SK-N-SH (cell line): ENCODE results near the gene ATP2A1. TPM values are rescaled to one million over a fixed set of nuclear protein-coding genes. Genes with fewer than 3 reads are reported as not detected.
"Not testable (repeated sequence)": the region's sequence is repeated elsewhere in the genome, so short reads cannot be mapped to it uniquely, and the experiment has no call there.

Source experiments
- CTCF ChIA-PET: fragments of 300-600, 350-600 bp; formaldehyde crosslinking; extraction: SDS; loops from one replicate; lab custom pipeline; 2021; lab: Yijun Ruan, JAX
- POLR2A ChIA-PET: fragments of 350-600 bp; sonication (Branson Sonifier 250); formaldehyde crosslinking; extraction: SDS; loops from one replicate; lab custom pipeline; 2020; ENCODE audit warnings: antibody characterized with exemption, inconsistent platforms; lab: Yijun Ruan, JAX
- DNase-seq: peaks from one replicate; pipeline ENCODE4 v3.0.0; 2012
- H2AFZ ChIP-seq: fragments of 200-600 bp; sonication (generic); 2 replicates; pipeline ENCODE4 v1.8.1; 2016; ENCODE audit warnings: antibody characterized with exemption, mild to moderate bottlenecking, low read depth
- H3F3A ChIP-seq: fragments of 200-600 bp; sonication (generic); replicated peaks from 2 replicates; pipeline ENCODE3; 2016; ENCODE audit warnings: antibody characterized with exemption, mild to moderate bottlenecking; ENCODE audit not compliant: insufficient read depth
- H3K27ac ChIP-seq, 2 experiments: fragments of 200-500 bp in 1 of 2; fragments of 200-600 bp in 1 of 2; sonication (Bioruptor generic) in 1 of 2; sonication (generic), shearing (Covaris generic) in 1 of 2; 2 replicates each; pipeline versions ENCODE4 v1.5.1 to v1.6.1; 2014 to 2016; ENCODE audit warnings: low read depth in 2 of 2, inconsistent platforms in 1 of 2, low read length in 1 of 2, mild to moderate bottlenecking in 1 of 2, mixed read lengths in 1 of 2
- H3K27me3 ChIP-seq: fragments of 200-600 bp; sonication (generic), shearing (Covaris generic); 2 replicates; pipeline ENCODE4 v1.6.1; 2016; ENCODE audit warnings: mixed run types; ENCODE audit not compliant: insufficient read depth
- H3K36me3 ChIP-seq, 2 experiments: fragments of 200-500 bp in 1 of 2; fragments of 200-600 bp in 1 of 2; sonication (Bioruptor generic) in 1 of 2; sonication (generic) in 1 of 2; replicated peaks in 1 of 2; 2 replicates each; pipeline versions ENCODE3 to v1.5.1; 2014 to 2016; ENCODE audit warnings: low read length in 1 of 2, mild to moderate bottlenecking in 1 of 2; ENCODE audit not compliant: insufficient read depth in 2 of 2, control insufficient read depth in 1 of 2
- H3K4me1 ChIP-seq, 2 experiments: fragments of 200-500 bp in 1 of 2; fragments of 200-600 bp in 1 of 2; sonication (Bioruptor generic) in 1 of 2; sonication (generic), shearing (Covaris generic) in 1 of 2; 2 replicates each; pipeline versions ENCODE4 v1.5.1 to v1.6.1; 2014 to 2016; ENCODE audit warnings: low read depth in 1 of 2, low read length in 1 of 2, mixed run types in 1 of 2; ENCODE audit not compliant: insufficient read depth in 2 of 2, control insufficient read depth in 1 of 2
- H3K4me2 ChIP-seq: fragments of 200-600 bp; sonication (generic), shearing (Covaris generic); 2 replicates; pipeline ENCODE4 v1.6.1; 2017; ENCODE audit warnings: mixed run types
- H3K4me3 ChIP-seq, 2 experiments: fragments of 200-500 bp in 1 of 2; fragments of 200-600 bp in 1 of 2; sonication (Bioruptor generic) in 1 of 2; sonication (generic), shearing (Covaris generic) in 1 of 2; 2 replicates each; pipeline versions ENCODE4 v1.5.1 to v1.8.1; 2014 to 2016; ENCODE audit warnings: low read depth in 2 of 2, inconsistent platforms in 1 of 2, low read length in 1 of 2, mild to moderate bottlenecking in 1 of 2, mixed read lengths in 1 of 2, moderate library complexity in 1 of 2
- H3K79me2 ChIP-seq: fragments of 200-600 bp; sonication (generic); 2 replicates; pipeline ENCODE4 v1.8.1; 2017; ENCODE audit warnings: mild to moderate bottlenecking; ENCODE audit not compliant: insufficient read depth
- H3K9ac ChIP-seq: fragments of 200-600 bp; sonication (generic); 2 replicates; pipeline ENCODE4 v1.6.1; 2017; ENCODE audit warnings: mixed run types
- H3K9me2 ChIP-seq: fragments of 200-600 bp; sonication (generic); 2 replicates; pipeline ENCODE4 v1.6.1; 2017; ENCODE audit warnings: mixed run types
- H3K9me3 ChIP-seq: fragments of 200-600 bp; sonication (generic); 2 replicates; pipeline ENCODE4 v1.6.1; 2017; ENCODE audit warnings: mixed run types, mild to moderate bottlenecking, moderate library complexity
- H4K20me1 ChIP-seq: fragments of 200-600 bp; sonication (generic); 2 replicates; pipeline ENCODE4 v1.6.1; 2017; ENCODE audit warnings: mild to moderate bottlenecking, mixed run types; ENCODE audit not compliant: insufficient read depth
- CTCF ChIP-seq: fragments of 200-600 bp; sonication (generic); IDR thresholded peaks from 2 replicates; pipeline ENCODE4 v1.6.1; 2017; ENCODE audit warnings: antibody characterized with exemption, mild to moderate bottlenecking, moderate library complexity
- ELF1 ChIP-seq: IDR thresholded peaks from 2 replicates; pipeline ENCODE4 v1.4.0; 2012
- FOXJ3 ChIP-seq: sonication (generic); formaldehyde crosslinking; IDR thresholded peaks from 2 replicates; pipeline ENCODE4 v1.5.1; 2020; ENCODE audit warnings: mild to moderate bottlenecking, missing genetic modification reagents
- GABPA ChIP-seq: IDR thresholded peaks from 2 replicates; pipeline ENCODE4 v1.4.0; 2012; ENCODE audit warnings: low read depth, mild to moderate bottlenecking
- MXI1 ChIP-seq: IDR thresholded peaks from 2 replicates; pipeline ENCODE4 v1.6.1; 2012; ENCODE audit warnings: mild to moderate bottlenecking, low read depth, low read length, improper control_type of control experiment
- NRF1 ChIP-seq: IDR thresholded peaks from 2 replicates; pipeline ENCODE4 v1.6.1; 2012; ENCODE audit warnings: low read depth, mild to moderate bottlenecking, low read length
- REST ChIP-seq: IDR thresholded peaks from 2 replicates; pipeline ENCODE4 v1.6.1; 2012; ENCODE audit warnings: mild to moderate bottlenecking, low read depth, low read length, moderate library complexity
- SMC3 ChIP-seq: IDR thresholded peaks from 2 replicates; pipeline ENCODE4 v1.6.1; 2012; ENCODE audit warnings: low read depth, low read length, improper control_type of control experiment
- TAF1 ChIP-seq: IDR thresholded peaks from 2 replicates; pipeline ENCODE4 v1.6.1; 2012; ENCODE audit warnings: low read depth, mild to moderate bottlenecking, low read length, moderate library complexity, borderline replicate concordance
- TCF12 ChIP-seq: IDR thresholded peaks from 2 replicates; pipeline ENCODE4 v1.4.0; 2012
- USF1 ChIP-seq: IDR thresholded peaks from 2 replicates; pipeline ENCODE4 v1.4.0; 2012; ENCODE audit warnings: low read depth, borderline replicate concordance
- USF2 ChIP-seq: fragments of 150-350 bp; IDR thresholded peaks from 2 replicates; pipeline ENCODE4 v1.6.1; 2017; ENCODE audit warnings: antibody characterized with exemption, low read length, low read depth, borderline replicate concordance
- ZBTB33 ChIP-seq: IDR thresholded peaks from 2 replicates; pipeline ENCODE4 v1.4.0; 2012; ENCODE audit warnings: low read depth, borderline replicate concordance
- WGBS: methylation state at CpG from one replicate; pipeline ENCODE4 v1.1.6; 2017; ENCODE audit warnings: low lambda C conversion rate; 5-methylcytosine and 5-hydroxymethylcytosine counted together
- polyA plus RNA-seq, 3 experiments: library from polyadenylated mRNA; depleted of rRNA; stranded (reverse); fragments of >200 nt; gene quantifications; 2 replicates each; pipeline ENCODE4 v1.2.3, GENCODE V29; 2012

ATP2A1 gene
- polyA plus RNA-seq, 1 of the 3 experiments (the other 2 are of a cell fraction) = 3.0 TPM

- H3K9ac ChIP-seq, H3K27ac ChIP-seq, H3K9me3 ChIP-seq, H3K4me1 ChIP-seq, H3K4me3 ChIP-seq, H3K79me2 ChIP-seq, H3K36me3 ChIP-seq, DNase-seq, H4K20me1 ChIP-seq, H3K27me3 ChIP-seq, H3F3A ChIP-seq, H3K9me2 ChIP-seq, H2AFZ ChIP-seq, H3K4me2 ChIP-seq: not testable (repeated sequence)
- ChIA-PET CTCF (interaction anchor here (0.9 to 1.7 kb wide), 2 partner anchors 17 to 55 kb away, joined by 4 read pairs; no protein-coding TSS in a partner anchor), POLR2A (interaction anchor here (1.3 kb wide), 1 partner anchor 27 kb away, joined by 3 read pairs; no protein-coding TSS in a partner anchor)
- WGBS = 98% methylated on average over 5 of the region's 5 CpGs
These were observed 12.1 kb downstream of the ATP2A1 start for GRCh38 chr16:28890355-28890754.

- no peaks in the 10 kb centered on the region for H3F3A ChIP-seq
- WGBS = 88% methylated on average over 14 of the region's 14 CpGs
These were observed 13.9 kb downstream of the ATP2A1 start for GRCh38 chr16:28891964-28892890.

More at GRCh38 chr16:28891964-28892890, 13.9 kb downstream of the ATP2A1 start:
- Histone ChIP-seq H3K27me3 (no peaks in the 10 kb centered on the region), H3K9me2 (no peaks in the 10 kb centered on the region), H3K79me2 (no peaks in the 10 kb centered on the region), H4K20me1 (no peaks in the 10 kb centered on the region), H2AFZ (no peak overlapping the region), H3K4me1 (no peaks in the 10 kb centered on the region), H3K4me2 (no peak overlapping the region), H3K9me3 (no peaks in the 10 kb centered on the region), H3K4me3 (no peak overlapping the region), H3K9ac (no peak overlapping the region), H3K27ac (no peak overlapping the region), H3K36me3 (no peaks in the 10 kb centered on the region)
- CTCF ChIA-PET = interaction anchor here (1.7 kb wide), 1 partner anchor 18 kb away, joined by 4 read pairs; no protein-coding TSS in a partner anchor
- POLR2A ChIA-PET = no interaction called here
- TF ChIP-seq TAF1 (no peak), NRF1 (no peak), SMC3 (no peak), USF1 (no peak), FOXJ3 (no peak), USF2 (no peak), ZBTB33 (no peak), MXI1 (no peak), CTCF (no peak), ELF1 (no peak), TCF12 (no peak), REST (no peak), GABPA (no peak)
- DNase-seq = no peak
